Tibial nerve (tissue), 4 donors: ENCODE measurements around the gene MAN2C1. TPM values are rescaled to one million over a fixed set of nuclear protein-coding genes. Genes with fewer than 3 reads are reported as not detected.

ENCODE experiments used
- DNase-seq, 2 donors: peaks; one replicate each; pipeline ENCODE4 v3.0.0-alpha.2; 2019; ENCODE audit warnings: low spot score in 2 of 2
- H3K27ac ChIP-seq, 4 donors: fragments of 200-600 bp; sonication (generic) in 3 of 4; one replicate each; pipeline ENCODE4 v1.5.1; 2017 to 2019; ENCODE audit warnings: mild to moderate bottlenecking in 1 of 4
- H3K27me3 ChIP-seq, 2 donors: fragments of 200-600 bp; sonication (generic) in 1 of 2; one replicate each; pipeline versions ENCODE4 v1.5.1 to v1.6.0; 2017 to 2019
- H3K36me3 ChIP-seq, 3 donors: fragments of 200-600 bp; sonication (generic); one replicate each; pipeline ENCODE4 v1.5.1; 2018 to 2019
- H3K4me1 ChIP-seq, 4 donors: fragments of 200-600 bp; sonication (generic) in 3 of 4; one replicate each; pipeline ENCODE4 v1.5.1; 2017 to 2019
- H3K4me3 ChIP-seq, 4 donors: fragments of 200-600 bp; sonication (generic) in 3 of 4; one replicate each; pipeline ENCODE4 v1.5.1; 2017 to 2019; ENCODE audit warnings: mild to moderate bottlenecking in 1 of 4, moderate library complexity in 1 of 4
- H3K9me3 ChIP-seq, 4 donors: fragments of 200-600 bp; sonication (generic) in 3 of 4; one replicate each; pipeline ENCODE4 v1.5.1; 2017 to 2019
- CTCF ChIP-seq, 5 experiments: fragments of 200-600 bp in 3 of 5; fragments of 450-650 bp in 2 of 5; sonication (generic) in 3 of 5; IDR thresholded peaks; one replicate each; pipeline ENCODE4 v1.5.1; 2016 to 2019; ENCODE audit warnings: antibody characterized with exemption in 5 of 5, mild to moderate bottlenecking in 3 of 5, moderate library complexity in 2 of 5
- EP300 ChIP-seq, 2 donors: sonication (generic); formaldehyde crosslinking; IDR thresholded peaks; one replicate each; pipeline ENCODE4 v1.6.1; 2017; ENCODE audit warnings: antibody characterized with exemption in 2 of 2, mild to moderate bottlenecking in 1 of 2
- POLR2A ChIP-seq, 2 donors: fragments of 450-650 bp; IDR thresholded peaks; one replicate each; pipeline ENCODE4 v1.6.1; 2017; ENCODE audit warnings: antibody characterized with exemption in 2 of 2, mild to moderate bottlenecking in 2 of 2, moderate library complexity in 2 of 2
- WGBS, 2 donors: methylation state at CpG; one replicate each; pipeline ENCODE4 v1.1.5; 2018; 5-methylcytosine and 5-hydroxymethylcytosine counted together
- total RNA-seq, 4 donors: library from RNA; depleted of rRNA; stranded (reverse); fragments of >200 nt; gene quantifications; one replicate each; pipeline ENCODE4 v1.1.0, GENCODE V29; 2016

MAN2C1 gene
- total RNA-seq, 4 donors from 2014 or later: 319 to 781 (median 366) TPM

GRCh38 chr15:75358771-75359536 lies 9.5 kb downstream of the MAN2C1 start:
- H3K27me3 ChIP-seq: no peaks in the 10 kb centered on the region
- no peak for DNase-seq
- no peak for TF ChIP-seq EP300 (IDR thresholded peaks at IDR 0.05)
- TF ChIP-seq POLR2A (IDR thresholded peaks at IDR 0.05): no peak
- no peak for TF ChIP-seq CTCF (IDR thresholded peaks at IDR 0.05)
- no peaks in the 10 kb centered on the region for H3K9me3 ChIP-seq
- no peak overlapping the region for H3K27ac ChIP-seq
- H3K4me3 ChIP-seq: no peak overlapping the region
- H3K4me1 ChIP-seq: no peaks in the 10 kb centered on the region
- peaks cover 3 to 100% (median 13%) of the 10 kb centered on the region in 3 donors for H3K36me3 ChIP-seq
- WGBS, 2 donors: 86 to 90% methylated on average over 9 to 10 of the region's 10 CpGs

GRCh38 chr15:75357976-75358673 lies 10.3 kb downstream of the MAN2C1 start:
- peaks cover 3 to 97% (median 13%) of the 10 kb centered on the region in 3 donors for H3K36me3 ChIP-seq
- 90 to 92% methylated on average over 15 to 17 of the region's 17 CpGs for WGBS, 2 donors
- H3K4me1 ChIP-seq: no peaks in the 10 kb centered on the region
- TF ChIP-seq EP300 (IDR thresholded peaks at IDR 0.05) (no peak), POLR2A (IDR thresholded peaks at IDR 0.05) (no peak), CTCF (IDR thresholded peaks at IDR 0.05) (no peak)
- no peaks in the 10 kb centered on the region for H3K9me3 ChIP-seq
- H3K27ac ChIP-seq: no peak overlapping the region
- H3K4me3 ChIP-seq: no peak overlapping the region
- no peak for DNase-seq
- H3K27me3 ChIP-seq: no peaks in the 10 kb centered on the region

- peaks cover 3 to 91% (median 8%) of the 10 kb centered on the region in 3 donors for H3K36me3 ChIP-seq
- no peak overlapping the region for H3K27ac ChIP-seq
- no peak for TF ChIP-seq POLR2A (IDR thresholded peaks at IDR 0.05)
- TF ChIP-seq EP300 (IDR thresholded peaks at IDR 0.05): no peak
- no peak for TF ChIP-seq CTCF (IDR thresholded peaks at IDR 0.05)
- H3K9me3 ChIP-seq: no peaks in the 10 kb centered on the region
- DNase-seq: no peak
- H3K27me3 ChIP-seq: no peaks in the 10 kb centered on the region
- WGBS, 2 donors: 92 to 96% methylated on average over 12 to 20 of the region's 20 CpGs
- H3K4me3 ChIP-seq: no peak overlapping the region
- no peaks in the 10 kb centered on the region for H3K4me1 ChIP-seq
Measured at GRCh38 chr15:75356517-75356916, 11.9 kb downstream of the MAN2C1 start.

GRCh38 chr15:75356006-75356405 lies 12.4 kb downstream of the MAN2C1 start:
- Histone ChIP-seq H3K4me1 (no peaks in the 10 kb centered on the region), H3K9me3 (no peaks in the 10 kb centered on the region), H3K36me3 (peaks cover 3 to 89% (median 8%) of the 10 kb centered on the region in 3 donors), H3K4me3 (no peak overlapping the region), H3K27ac (no peak overlapping the region), H3K27me3 (no peaks in the 10 kb centered on the region)
- no peak for DNase-seq
- TF ChIP-seq EP300 (IDR thresholded peaks at IDR 0.05) (no peak), POLR2A (IDR thresholded peaks at IDR 0.05) (no peak), CTCF (IDR thresholded peaks at IDR 0.05) (no peak)
- WGBS, 2 donors: 74 to 81% methylated on average over 25 to 28 of the region's 28 CpGs

GRCh38 chr15:75355369-75355768 lies 13.0 kb downstream of the MAN2C1 start:
- H3K4me3 ChIP-seq: no peak overlapping the region
- H3K27ac ChIP-seq: no peak overlapping the region
- H3K9me3 ChIP-seq: no peaks in the 10 kb centered on the region
- no peak for TF ChIP-seq CTCF (IDR thresholded peaks at IDR 0.05)
- TF ChIP-seq POLR2A (IDR thresholded peaks at IDR 0.05): no peak
- TF ChIP-seq EP300 (IDR thresholded peaks at IDR 0.05): no peak
- WGBS, 2 donors: 86 to 89% methylated on average over 3 to 4 of the region's 4 CpGs
- no peak for DNase-seq
- H3K4me1 ChIP-seq: no peaks in the 10 kb centered on the region
- H3K27me3 ChIP-seq: no peaks in the 10 kb centered on the region
- H3K36me3 ChIP-seq: peaks cover 3 to 82% (median 8%) of the 10 kb centered on the region in 3 donors
